ENCODE data around the gene HSD17B14. TPM values are rescaled to one million over a fixed set of nuclear protein-coding genes. Genes with fewer than 3 reads are reported as not detected.

The HSD17B14 gene
- total and polyA plus RNA-seq, 2 of the 13 experiments (the other 11 are each of a cell fraction or from before 2014, with no cell fraction given): 0.58 to 1.2 TPM

- TF ChIP-seq GFI1 (CRISPR knock-in tag; IDR thresholded peaks at IDR 0.05; ENCODE audit: borderline replicate concordance) (no peak), RELA (CRISPR knock-in tag; IDR thresholded peaks at IDR 0.05) (0 out of 2 replicates have a peak, but pooled peaks have one; percentile 1), ARID2 (CRISPR knock-in tag; IDR thresholded peaks at IDR 0.05; ENCODE audit: borderline replicate concordance) (no peak), DR1 (CRISPR knock-in tag; IDR thresholded peaks at IDR 0.05) (peak; percentile 74; the same call in 1 of the 2 replicates), ZMYM3 (CRISPR knock-in tag; IDR thresholded peaks at IDR 0.05) (peak; percentile 81), ZNF567 (CRISPR knock-in tag; IDR thresholded peaks at IDR 0.05; ENCODE audit: borderline replicate concordance) (no peak; the same call in 1 of the 2 replicates), PRDM4 (CRISPR knock-in tag; IDR thresholded peaks at IDR 0.05; ENCODE audit: borderline replicate concordance) (no peak), ZNF224 (CRISPR knock-in tag; IDR thresholded peaks at IDR 0.05) (no peak), ZBTB49 (CRISPR knock-in tag; IDR thresholded peaks at IDR 0.05; ENCODE audit: borderline replicate concordance) (no peak), ZNF12 (CRISPR knock-in tag; IDR thresholded peaks at IDR 0.05) (no peak), TEAD3 (CRISPR knock-in tag; optimal IDR thresholded peaks at IDR 0.05; ENCODE audit: borderline replicate concordance) (peak; percentile 40), PITX1 (CRISPR knock-in tag; IDR thresholded peaks at IDR 0.05) (peak; percentile 39; the same call in 1 of the 2 replicates), ZNF672 (CRISPR knock-in tag; IDR thresholded peaks at IDR 0.05) (no peak), ZNF782 (CRISPR knock-in tag; IDR thresholded peaks at IDR 0.05; ENCODE audit: borderline replicate concordance) (no peak), PAXIP1 (CRISPR knock-in tag; conservative IDR thresholded peaks at IDR 0.05) (peak; percentile 85), ERF (CRISPR knock-in tag; IDR thresholded peaks at IDR 0.05) (peak; percentile 62), NCOA5 (CRISPR knock-in tag; IDR thresholded peaks at IDR 0.05) (no peak), ZKSCAN5 (CRISPR knock-in tag; IDR thresholded peaks at IDR 0.05) (no peak), NONO (IDR thresholded peaks at IDR 0.05) (no peak), NONO (CRISPR knock-in tag; conservative IDR thresholded peaks at IDR 0.05) (0 out of 2 replicates have a peak, but pooled peaks have one; percentile 55)
These were observed 29.3 kb downstream of the HSD17B14 start (continued) for GRCh38 chr19:48806818-48807589.

Data from HepG2 (cell line).